ENCODE measurements around the gene PCDHA6.

DNA sequence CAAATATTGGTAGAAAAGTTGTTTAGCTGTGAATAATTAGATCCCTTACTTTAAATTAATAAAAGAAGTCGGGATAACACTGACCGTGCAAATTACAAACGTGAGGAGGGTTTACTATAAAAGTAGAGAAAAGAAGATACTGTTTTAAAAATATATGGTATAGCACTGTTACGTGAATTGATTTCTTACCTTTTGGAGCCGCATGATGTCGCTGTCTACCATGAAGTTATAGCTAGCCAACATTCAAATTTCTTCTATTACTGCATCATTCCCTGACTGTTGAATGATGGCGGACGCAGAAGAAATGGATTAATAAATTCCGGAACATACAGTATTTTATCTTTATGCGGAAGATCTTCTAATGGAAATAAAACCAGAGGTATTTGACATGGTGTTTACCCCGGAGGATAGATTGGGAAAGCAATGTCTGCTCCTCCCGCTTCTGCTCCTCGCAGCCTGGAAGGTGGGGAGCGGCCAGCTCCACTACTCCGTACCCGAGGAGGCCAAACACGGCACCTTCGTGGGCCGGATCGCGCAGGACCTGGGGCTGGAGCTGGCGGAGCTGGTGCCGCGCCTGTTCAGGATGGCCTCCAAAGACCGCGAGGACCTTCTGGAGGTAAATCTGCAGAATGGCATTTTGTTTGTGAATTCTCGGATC, at the start of gene PCDHA6:
- peak in 1 of 2 donors; percentile 4 for TF ChIP-seq CTCF (IDR thresholded peaks at IDR 0.05; ENCODE audit: extremely low read depth in 1 of 2, insufficient read depth in 1 of 2, low read depth in 1 of 2, low read length in 2 of 2)
- no peak for TF ChIP-seq EZH2 (IDR thresholded peaks at IDR 0.05; ENCODE audit: borderline replicate concordance, low read depth, low read length, severe bottlenecking)
- TF ChIP-seq POLR2AphosphoS5 (IDR thresholded peaks at IDR 0.05; ENCODE audit: insufficient read depth, low read depth, low read length): no peak
- TF ChIP-seq POLR2A (IDR thresholded peaks at IDR 0.05; ENCODE audit: low read depth, low read length): no peak

Data from endothelial cell of umbilical vein (primary cell).